NCI-H2227 treated with DMSO at 0.1 percent for 48 hours (cell line): ENCODE data around the gene GET4.
"Not testable (repeated sequence)": the region's sequence is repeated elsewhere in the genome, so short reads cannot be mapped to it uniquely, and the experiment has no call there.

Experiments
- DNase-seq: peaks from one replicate; lab custom pipeline; 2025; lab: John Stamatoyannopoulos, UW

Gene GET4

DNA sequence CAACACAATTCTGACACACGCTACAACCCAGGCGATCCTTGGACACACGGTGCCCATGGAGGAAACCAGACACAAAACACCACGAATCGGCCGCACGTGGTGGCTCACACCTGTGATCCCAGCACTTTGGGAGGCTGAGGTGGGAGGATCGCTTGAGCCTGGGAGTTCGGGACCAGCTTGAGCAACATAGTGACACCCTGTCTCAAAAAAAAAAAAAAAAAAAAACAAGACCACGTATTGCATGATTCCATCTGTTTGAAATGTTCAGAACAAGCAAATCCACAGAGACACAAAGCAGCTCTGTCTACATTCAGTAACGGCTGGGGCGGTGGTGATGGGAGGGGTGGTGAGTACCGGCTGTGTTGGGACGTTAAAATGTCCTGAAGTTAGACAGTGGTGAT, 53.0 kb downstream of the GET4 start:
- no peak for DNase-seq

DNA sequence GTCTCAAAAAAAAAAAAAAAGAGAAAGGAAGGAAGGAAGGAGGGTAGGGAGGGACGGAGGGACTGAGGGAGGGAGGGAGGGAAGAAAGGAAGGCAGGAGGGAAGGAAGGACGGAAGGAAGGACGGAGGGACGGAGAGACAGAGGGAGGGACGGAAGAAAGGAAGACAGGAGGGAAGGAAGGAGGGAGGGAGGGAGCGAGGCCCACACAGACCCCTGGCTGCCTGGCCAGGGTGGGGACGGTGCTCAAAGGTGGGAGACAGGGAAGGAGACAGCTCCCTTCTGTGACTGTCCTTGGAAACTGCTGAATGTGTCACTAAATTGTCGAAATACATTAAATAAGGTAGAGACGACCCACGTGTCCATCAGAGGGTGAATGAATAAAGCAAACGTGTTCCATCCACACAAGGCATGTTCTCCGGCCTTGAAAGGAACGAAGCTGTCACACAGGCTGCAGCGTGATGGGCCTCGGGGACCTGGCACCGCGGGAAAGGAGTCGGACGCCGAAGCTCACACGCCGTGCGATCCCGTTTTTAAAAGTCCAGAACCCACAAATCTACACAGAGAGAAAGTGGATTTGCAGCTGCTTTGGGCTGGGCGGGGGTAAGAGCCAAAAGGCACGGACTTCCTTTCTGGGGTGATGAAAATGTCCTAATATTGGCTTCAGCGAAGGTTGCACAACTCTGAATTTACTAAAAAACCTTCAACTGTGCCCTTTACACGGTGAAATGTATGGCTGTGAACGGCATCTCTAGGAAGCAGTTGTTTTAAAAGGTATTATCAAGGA, 54.8 kb downstream of the GET4 start:
- DNase-seq, result no peak

GRCh38 chr7:931871-932650, 55.7 kb downstream of the GET4 start:
- no peak for DNase-seq

DNA sequence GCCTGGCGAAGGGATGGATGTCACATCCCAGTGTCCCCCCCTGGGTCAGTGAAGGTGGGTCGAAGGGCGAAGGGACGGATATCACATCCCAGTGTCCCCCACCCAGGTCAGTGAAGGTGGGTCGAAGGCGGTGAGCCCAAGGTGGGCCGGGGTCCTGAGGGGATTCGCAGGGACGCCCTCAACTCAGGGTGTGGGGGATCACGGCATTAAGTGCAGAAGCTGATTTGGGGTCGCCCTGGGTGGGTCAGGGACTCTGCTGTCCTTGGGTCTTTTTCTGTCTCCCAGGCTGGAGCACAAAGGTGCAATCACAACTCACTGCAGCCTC, 56.3 kb downstream of the GET4 start:
- DNase-seq, result no peak

DNA sequence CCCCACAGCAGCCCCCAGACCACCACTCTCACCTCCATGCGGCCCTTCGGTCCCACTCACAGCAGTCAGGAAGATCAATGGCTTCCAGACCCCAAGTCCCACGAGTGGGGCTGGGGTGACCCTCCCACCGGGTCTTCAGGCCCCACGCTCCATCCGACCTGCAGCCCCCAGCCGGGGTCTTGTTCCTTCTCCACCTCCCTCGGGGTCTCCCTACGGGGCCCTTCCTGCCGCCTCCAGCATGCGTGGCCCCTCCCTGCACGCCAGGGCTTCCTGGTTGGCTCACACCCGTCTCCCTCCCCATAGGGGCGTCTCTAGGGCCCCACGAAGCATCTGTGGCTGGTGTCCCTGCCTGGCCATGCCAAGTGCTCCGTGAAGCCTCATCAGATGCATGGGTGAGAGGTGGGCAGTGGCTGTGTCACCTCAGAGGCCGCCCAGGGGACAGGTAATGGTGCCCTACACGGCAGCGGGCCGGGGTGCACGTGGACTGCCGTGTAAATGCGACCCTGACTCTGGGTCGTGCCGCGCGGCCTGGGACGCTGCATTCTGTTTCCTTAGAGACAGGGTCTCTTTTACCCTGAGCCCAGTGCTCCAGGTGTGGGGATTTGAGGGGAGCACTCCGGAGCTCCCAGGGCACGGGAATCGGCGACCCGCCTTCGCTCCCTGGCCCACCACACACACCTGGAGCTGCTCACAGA, 58.3 kb downstream of the GET4 start:
- no peak for DNase-seq

DNA sequence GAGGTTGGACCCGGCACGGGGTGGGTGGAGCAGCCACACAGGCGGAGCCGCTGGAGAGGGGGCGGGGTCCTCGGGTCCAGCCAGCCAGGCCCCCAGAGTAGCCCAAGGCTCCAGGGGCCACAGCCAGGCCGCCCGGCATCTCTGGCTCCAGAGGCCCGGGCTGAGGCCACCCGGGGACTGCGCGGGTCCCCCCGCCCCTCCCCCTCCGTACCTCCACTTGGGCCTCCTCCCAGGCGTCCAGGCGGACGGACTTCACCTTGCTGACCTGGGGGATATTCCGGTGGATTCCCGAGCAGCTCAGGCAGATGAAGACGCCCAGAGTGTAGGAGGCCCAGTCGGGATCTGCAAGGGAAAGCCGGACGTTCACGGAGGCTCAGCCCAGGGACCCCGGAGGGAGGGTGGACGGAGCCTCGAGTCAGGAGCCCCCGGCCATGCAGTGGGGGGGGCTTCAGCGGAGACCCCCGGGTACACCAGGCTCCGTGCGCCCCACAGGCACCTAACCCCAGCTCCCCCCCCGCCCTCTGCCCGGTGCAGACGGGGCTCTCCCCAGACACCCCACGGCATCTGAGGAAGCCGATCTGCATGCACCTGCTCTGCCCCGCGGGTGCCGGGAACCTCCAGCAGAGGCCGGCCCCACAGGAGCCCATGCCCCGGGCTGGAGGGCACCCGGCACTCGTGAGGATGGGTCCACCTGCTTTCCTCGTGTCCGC, 59.0 kb downstream of the GET4 start:
- DNase-seq, result no peak

DNA sequence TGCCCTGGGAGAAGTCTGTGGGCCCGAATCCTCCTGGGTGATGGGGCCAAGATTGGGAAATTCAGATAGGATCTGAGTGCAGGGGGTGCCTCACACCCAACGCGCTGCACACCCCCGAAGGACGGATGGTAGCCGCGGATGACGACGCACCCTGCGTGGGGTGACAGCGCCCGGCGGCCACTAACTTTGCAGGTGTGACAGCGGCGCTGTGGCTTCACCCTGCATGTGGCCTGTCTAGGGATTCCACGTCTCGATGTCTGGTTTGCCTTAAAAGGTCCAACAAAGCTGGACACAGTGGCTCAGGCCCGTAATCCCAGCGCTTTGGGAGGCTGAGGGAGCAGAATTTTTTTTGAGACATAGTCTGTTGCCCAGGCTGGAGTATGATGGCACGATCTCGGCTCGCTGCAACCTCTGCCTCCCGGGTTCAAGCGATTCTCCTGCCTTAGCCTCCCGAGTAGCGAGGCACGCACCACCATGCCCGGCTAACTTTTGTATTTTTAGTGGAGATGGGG, 59.6 kb downstream of the GET4 start:
- DNase-seq, result no peak

DNA sequence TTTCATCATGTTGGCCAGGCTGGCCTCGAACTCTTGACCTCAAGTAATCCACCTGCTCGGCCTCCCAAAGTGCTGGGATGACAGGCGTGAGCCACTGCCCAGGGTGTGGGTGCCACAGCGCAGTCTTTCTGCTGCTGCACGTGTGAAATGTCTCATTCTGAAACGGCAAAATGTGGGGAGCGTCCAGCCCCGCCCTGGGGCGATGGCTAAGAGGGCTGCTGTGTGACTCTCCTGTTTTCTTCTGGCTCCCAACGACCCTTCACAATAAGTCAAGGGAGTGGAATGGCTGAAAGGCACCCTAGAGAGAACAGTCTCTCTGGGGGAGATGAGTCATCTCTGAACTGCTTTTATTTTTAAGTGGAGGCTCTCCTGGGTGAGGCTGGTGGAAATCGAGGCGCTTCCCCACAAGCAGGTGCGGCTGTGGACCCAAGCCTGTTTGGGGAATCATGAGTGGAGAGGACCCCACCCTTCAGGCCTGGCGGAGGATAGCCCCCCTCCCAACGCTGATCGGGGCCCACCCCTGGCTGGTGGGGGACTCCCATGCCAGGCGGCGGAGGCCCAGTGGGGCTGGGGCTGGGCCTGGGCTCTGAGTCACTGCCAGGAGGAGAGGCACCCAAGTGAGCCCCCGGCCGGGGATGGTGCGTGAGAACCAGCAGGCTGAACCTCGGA, 60.2 kb downstream of the GET4 start:
- no peak for DNase-seq

DNA sequence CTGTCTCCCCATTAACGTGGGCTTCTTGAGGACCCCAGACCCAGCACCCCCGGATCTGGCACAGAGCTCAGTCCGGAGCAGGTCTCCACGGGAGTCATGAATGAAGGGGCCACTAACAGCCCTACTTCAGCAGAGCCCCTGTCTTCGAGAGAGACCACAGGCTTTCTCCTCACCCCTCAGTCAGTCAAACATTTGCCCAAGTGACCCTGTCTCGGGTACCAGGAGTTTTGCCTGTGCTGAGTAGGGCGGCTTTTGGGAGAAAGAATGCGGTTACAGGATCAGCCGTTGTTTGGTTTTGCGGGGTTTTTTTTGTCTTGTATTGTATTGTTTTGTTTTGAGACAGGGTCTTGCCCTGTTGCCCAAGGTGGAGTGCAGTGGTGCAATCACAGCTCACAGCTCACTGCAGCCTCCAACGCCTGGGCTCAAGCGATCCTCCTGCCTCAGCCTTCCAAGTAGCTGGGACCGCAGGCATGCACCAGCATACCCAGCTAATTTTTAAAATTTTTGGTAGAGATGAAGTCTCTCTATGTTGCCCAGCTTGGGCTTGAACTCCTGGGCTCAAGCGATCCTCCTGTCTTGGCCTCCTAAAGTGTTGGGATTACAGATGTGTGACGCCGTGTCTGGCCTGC, 61.6 kb downstream of the GET4 start:
- no peak for DNase-seq

DNA sequence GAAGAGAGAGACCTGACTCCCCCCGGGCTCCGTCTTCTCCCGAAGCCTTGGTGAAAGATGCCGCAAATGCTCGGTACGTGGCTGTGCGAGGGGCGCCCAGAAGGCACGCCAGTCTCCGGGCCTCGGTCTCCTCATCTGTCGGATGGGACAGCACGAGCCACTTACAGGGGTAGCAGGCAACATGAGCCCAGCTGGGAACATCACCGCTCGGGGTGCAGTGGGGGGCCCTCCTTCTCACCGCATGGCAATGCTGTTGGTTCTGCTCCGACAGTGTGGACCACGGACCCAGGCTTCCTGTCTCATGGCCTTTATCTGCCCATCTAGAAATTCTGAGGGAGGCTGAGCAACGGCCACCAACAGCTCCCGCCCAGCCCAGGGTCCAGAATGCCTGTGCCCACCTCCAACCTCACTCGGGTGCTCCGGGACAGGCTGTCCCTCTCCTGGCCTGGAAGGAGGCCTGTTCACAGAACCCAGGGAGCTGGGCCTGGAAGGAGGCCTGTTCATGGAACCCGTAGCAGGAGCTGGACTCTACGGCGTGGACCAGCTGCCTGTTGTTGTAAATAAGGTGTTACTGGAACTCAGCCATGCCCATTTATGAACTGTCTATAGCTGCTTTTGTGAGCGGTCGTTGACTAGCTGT, 62.3 kb downstream of the GET4 start:
- DNase-seq, result no peak

DNA sequence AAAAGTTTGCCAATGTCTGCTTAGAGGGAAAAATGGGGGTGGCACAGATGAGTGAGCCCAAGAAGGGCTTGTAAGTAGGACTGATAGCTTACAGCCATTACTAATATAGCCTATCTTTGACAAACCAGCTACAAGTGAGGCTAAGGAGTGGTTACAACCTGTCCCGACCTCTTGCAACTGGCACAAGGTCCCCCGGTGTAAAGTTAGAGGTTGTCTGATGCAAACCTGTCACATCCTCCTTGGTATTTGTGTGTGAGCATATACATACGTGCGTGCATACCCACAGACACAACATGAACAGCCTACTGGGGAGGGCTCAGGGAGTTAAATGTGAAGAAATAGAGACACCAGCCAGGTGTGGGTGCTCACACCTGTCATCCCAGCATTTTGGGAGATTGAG, 63.5 kb downstream of the GET4 start:
- no peak for DNase-seq

GRCh38 chr7:940599-941408, 64.5 kb downstream of the GET4 start:
- DNase-seq, result no peak

GRCh38 chr7:943793-944192, 67.4 kb downstream of the GET4 start:
- DNase-seq, result not testable (repeated sequence)

- DNase-seq, result no peak
Observed at GRCh38 chr7:944744-945143, 68.4 kb downstream of the GET4 start.

DNA sequence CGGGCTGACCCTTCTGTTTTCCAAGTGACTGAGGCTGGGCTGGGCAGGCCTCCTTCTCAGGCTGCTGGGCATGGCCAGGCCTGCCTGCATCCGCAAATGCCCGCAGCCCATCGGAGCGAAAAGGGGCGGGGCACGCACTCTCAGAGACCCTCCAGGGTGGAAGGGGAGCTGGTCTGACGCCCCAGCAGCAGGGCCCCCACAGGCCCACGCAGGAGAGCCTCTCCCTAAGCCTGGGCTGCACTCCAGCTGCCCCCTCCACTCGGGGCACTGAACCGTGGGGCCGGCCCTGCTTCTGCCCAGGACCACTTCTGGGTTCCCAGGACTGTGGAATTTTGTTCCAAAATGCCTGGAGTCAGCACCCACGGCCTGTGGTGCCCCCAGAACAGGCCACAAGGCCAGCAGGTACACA, 68.8 kb downstream of the GET4 start:
- no peak for DNase-seq

DNA sequence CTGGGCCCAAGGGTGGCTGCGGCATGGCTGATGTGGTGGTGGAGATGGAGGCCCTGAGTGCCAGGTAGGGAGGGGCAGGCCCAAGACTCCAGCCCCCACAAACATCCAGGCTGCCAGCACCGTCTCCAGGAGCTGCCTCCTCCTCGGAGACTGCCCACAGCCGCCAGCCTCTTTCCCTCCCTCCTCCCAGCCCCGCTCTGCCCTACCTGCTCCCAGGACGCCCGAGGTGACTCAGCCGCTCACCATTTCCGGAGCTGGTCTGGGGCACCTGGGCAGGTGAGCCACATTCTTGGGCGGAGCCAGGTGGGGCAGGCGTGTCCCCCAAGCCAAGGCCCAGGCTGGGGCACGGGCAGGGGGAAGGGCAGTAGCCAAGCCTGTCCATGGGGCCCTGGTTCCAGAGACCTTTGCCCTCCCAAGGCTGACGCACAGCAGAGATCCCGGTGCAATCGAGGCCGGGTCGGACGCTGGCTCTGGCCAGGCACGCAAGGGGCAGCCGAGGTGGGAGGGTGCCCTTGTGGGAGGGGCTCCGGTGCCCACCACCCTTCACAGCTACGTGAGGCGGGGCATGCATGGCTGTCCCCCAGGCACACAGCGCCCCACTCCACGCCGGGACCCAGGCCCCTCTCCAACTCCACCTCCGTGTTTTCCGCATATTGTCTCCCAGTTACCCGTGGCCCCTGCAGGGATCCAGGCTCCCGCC, 69.4 kb downstream of the GET4 start:
- DNase-seq, result no peak
